HG02610 (cell line): ENCODE data around the gene SLC35D1.

Experiments used
- ATAC-seq: cut with Tn5 transposase; IDR thresholded peaks from one replicate; pipeline ENCODE4 v1.9.1; 2021; ENCODE audit warnings: mild to moderate bottlenecking, moderate library complexity; ENCODE audit not compliant: unreplicated experiment

SLC35D1 gene

GRCh38 chr1:67044631-67045270 is 9.2 kb downstream of the SLC35D1 start:
- no peak for ATAC-seq

GRCh38 chr1:67043366-67043765 is 10.6 kb downstream of the SLC35D1 start:
- no peak for ATAC-seq

GRCh38 chr1:67041841-67042503 is 12.0 kb downstream of the SLC35D1 start:
- ATAC-seq: no peak

- ATAC-seq: no peak
Observed at GRCh38 chr1:67040405-67040804, 13.5 kb downstream of the SLC35D1 start.

GRCh38 chr1:67031859-67032247 is 22.1 kb downstream of the SLC35D1 start:
- ATAC-seq: no peak

DNA sequence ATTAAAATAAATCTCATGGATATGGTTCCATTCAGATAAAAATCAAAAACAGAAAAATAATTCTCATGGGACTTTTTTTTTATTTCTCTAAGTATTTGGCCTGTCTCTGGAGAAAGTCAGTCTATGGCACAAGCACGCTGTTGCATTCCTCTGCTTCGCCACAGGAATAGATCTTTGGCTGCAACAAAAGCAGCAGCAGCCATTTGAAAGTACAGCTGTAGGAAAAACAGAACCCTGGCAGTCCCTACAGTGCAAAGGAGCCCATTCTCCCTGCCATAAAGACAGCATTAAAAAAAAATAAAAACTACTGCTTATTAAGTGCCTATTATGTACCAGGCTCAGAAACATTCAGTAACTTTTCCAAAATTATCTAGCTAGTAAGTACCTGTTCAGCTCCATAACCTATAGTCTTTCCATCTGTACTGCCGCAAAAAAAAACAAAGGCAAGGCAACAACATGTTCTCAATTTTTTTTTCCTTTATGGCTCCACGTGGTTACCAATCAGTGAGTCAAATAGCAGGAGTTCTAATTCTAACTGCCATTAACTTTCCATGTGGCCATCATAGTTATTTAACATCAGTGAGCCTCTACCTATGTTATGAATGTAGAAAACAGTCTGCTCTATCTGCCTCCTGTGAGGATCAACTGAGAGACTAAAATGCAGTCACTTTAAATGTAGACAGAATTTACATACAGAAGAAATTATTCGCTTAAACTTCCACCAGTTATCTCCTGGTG is 22.7 kb downstream of the SLC35D1 start:
- no peak for ATAC-seq

- ATAC-seq: no peak
Observed at GRCh38 chr1:67029472-67029871, 24.5 kb downstream of the SLC35D1 start.

DNA sequence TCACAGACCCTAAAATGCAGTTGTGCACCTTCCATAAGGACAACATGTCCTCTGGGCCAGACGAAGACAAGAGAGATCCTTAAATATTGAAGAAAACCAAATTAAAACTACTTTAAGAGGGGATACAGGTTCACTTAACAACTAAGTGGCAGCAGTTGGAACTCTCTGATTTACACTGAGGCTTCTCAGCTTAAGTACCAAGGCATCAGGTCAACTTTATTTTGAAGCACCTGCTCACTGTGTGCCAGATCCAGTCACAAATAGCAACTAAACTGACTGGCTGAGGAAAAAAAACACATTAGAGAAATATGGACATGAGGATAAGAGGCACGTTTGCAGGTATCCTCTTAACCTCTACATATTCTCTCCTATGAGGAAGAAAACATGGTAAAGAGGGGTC is 33.2 kb downstream of the SLC35D1 start:
- no peak for ATAC-seq

DNA sequence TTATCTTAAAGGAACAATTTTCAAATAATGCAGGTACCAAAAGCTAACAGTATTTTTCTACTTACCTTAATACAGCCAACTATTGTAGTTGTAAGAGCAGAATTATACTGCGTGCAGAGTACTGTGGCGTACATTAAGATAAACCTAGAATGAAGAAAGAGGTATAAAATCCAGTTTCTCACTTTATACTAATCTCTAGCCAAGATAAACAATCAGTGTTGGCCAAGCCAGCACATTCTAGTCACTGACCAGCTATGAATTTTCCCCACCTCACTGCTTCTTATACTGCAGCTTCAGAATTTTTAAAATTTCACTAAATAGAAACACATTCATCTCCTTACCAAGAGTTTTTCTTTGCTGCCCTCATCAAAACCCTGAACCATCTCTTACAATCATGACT is 33.6 kb downstream of the SLC35D1 start:
- no peak for ATAC-seq

- ATAC-seq: no peak
Observed at GRCh38 chr1:67019600-67020136, 34.3 kb downstream of the SLC35D1 start.

GRCh38 chr1:67019121-67019520 is 34.8 kb downstream of the SLC35D1 start:
- ATAC-seq: no peak

DNA sequence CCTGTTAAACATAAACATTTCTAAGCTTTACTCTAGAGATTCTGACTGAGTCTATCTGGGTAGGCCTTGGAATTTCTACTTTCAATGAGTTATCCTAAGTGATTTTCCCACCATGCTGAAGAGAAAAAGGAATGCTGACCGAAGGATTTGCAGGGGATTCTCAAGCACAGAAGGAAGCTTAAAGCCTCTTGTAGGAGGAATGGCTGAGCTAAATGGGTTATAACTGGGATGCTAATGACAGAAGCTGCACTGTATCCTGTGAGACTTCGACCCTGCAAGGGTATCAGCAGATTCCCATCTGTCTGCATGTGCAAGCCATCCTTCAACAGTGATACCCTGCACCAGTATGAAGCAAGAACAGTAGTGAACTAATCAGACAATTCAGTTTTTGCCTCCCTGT is 35.4 kb downstream of the SLC35D1 start:
- no peak for ATAC-seq

DNA sequence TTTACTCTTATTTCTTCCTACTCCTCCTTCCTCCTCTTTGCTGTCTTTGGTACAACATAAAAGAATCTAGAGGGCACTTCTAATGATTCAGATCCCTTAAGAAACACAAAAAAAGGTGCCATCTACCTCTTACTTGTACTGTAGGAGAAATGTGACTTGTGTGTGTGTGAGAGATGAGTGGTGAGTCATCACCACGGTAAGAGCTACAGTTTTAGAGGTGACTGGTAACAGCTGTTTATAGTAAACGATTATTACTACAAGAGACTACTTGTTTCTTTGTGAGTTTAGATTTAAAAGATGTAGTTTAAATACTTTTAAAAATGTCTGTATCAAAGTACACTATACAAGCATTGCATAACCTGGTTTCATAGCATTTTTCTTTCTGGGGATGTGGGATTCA is 40.4 kb downstream of the SLC35D1 start:
- ATAC-seq: no peak

- ATAC-seq: no peak
Observed at GRCh38 chr1:67009792-67010191, 44.2 kb downstream of the SLC35D1 start.

DNA sequence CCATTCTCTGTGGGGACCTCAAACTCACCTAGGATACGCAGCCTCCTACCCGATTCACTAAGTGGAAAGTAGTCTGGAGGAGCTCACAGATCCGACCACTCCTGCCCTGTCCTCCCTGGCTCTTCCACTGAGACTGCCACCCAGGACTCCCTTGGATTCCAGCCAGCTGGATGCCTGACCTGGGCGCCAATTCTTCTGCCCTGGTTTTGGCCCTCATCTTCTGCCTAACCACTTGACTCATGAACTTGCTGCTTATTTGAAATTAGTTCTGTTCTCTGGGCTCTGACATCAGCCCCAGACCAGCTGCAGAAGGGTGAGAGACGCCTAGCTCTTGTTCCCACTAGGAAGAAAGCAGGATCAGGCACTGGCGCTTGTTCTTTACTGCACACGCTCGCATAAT is 48.9 kb downstream of the SLC35D1 start:
- no peak for ATAC-seq

DNA sequence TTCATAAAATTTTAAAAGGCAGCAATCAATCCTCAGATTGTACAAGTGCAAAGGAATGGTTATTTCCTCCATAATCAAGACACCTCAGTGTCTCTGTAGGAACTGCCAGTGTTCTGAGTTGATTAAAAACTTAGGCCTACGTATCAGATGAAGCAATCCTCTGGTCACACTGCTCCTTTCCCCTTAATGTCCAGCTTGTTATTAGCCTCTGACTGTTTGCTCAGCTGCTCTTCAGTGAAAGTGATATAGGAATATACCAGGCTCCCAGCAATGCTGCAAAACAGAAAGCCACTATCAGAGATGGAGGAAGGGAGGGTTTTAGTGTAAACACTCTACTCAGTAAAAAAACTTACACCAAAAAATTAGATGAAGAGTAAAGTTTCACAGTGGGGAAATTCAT is 49.8 kb downstream of the SLC35D1 start:
- ATAC-seq: no peak

GRCh38 chr1:67001682-67002425 is 52.1 kb downstream of the SLC35D1 start:
- ATAC-seq: no peak

- no peak for ATAC-seq
Observed at GRCh38 chr1:66999640-67000400, 54.1 kb downstream of the SLC35D1 start.

DNA sequence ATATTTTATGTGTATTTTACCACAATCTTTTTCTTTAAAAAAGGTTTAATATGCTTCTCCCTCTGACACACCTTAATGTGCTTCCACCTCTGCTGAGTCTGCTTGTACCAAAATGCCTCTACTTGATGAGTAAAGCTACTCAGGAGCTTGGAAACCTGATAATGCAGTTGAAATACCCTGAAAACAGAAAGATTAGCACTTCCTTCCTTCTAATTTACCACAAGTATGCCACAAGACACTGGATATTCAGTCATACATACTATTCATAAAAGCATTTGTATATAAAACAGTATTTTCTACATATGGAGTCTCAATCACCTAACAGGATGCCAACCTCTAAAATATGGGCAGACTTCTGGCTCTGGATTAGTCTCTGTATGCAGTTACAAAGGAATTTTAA is 55.0 kb downstream of the SLC35D1 start:
- ATAC-seq: no peak

DNA sequence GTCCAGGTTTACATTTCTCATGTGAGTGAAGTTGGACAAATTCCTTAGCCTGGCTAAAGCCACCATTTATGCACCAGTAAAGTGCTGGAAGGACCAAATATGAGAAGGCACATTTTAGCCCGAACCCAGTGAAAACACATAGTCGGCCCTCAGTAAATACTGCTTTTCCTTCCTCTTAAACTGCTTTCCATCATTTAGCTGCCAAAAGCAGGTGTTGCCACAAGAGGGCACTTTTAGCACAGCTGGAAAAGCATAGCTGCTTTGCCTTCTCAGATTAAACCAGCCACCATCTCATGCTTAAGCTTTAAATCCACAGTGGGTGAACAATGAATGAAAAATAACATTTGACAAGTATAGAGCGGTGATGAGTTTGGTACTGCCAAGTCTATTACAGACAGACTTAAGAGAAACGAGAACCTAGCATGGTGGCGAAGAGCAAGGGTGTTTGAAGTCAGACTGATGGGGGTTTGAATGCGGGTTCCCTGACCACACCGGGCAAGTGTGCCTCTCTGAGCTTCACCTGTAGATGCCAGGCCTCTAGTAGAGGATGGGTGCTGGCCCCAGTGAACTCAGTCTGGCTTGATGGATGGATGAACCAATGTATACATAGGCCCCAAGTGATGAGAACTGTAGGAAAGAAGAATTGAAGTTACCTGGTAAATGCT is 57.8 kb downstream of the SLC35D1 start:
- peak; percentile 67 for ATAC-seq
